GM19328 (cell line): Measurements from ENCODE around the gene AHRR.
"Not testable (repeated sequence)": the region's sequence is repeated elsewhere in the genome, so short reads cannot be mapped to it uniquely, and the experiment has no call there.

Experiments
- ATAC-seq: cut with Tn5 transposase; IDR thresholded peaks from one replicate; pipeline ENCODE4 v1.9.1; 2021; ENCODE audit warnings: mild to moderate bottlenecking, moderate library complexity; ENCODE audit not compliant: unreplicated experiment

Gene AHRR

DNA sequence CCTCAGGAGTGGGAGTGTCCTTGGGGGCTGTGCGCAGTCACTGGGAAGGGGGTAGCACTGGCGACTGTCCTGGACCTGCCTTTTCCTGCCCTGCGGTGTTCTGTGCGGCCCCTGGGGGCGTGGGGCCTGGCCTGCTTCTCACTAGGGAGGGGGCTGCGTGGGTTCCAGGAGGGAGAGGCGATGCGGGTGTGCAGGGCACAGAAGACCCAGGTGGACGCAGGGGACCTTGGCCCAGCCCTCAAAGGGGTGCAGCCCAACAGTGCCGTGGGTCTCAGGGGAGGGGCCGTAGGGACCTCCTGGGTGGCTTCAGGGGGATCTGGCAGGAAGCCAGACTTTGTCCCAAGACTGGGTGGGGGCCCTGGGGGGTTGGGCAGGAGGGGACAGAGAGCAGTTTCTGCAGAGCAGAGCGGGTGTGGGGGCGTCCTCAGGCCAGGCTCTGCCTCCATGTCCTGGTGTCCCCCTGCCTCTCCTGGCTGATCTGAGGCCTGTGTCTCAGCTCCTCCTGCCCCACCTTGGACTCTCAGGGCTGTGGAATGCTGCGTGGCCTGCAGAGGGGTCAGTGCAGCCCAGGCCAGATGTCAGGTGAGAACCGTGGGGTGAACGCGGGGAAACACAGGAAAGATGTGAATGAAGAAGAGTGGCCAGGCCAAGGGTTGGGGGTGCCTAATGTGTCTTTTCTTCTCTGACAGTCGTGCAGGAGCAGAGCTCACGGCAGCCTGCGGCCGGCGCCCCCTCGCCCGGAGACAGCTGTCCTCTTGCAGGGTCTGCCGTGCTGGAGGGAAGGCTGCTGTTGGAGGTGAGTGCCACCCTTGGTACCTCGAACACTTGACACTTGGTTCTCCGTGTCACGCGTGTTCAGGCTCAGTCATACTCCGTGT lies 54.6 kb downstream of the AHRR start:
- no peak for ATAC-seq

DNA sequence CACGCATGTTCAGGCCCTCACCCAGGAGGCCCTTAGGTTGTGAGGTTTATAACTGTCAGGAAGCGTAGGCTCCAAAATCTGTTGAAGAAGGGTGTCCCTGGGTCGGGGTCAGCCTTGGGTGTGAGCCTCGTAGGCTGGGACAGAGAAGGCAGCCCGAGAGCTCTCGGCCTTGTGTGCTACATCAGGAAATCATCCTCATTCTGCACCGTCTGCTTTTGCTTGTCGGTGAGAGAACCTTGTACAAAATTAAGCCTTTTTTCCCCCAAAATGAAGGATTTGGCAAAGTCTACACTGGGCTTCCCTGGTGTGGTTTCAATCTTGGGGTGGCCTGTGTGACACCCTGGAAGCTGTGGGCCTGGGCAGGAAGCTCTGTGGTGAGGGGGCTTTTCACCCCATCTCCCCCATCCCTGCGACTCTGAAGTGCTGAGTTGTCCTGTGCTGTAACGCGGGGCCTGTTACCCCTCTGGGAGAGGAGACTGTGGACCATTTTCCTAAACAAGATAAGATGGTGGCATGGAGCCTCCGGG lies 55.3 kb downstream of the AHRR start:
- ATAC-seq, result no peak

DNA sequence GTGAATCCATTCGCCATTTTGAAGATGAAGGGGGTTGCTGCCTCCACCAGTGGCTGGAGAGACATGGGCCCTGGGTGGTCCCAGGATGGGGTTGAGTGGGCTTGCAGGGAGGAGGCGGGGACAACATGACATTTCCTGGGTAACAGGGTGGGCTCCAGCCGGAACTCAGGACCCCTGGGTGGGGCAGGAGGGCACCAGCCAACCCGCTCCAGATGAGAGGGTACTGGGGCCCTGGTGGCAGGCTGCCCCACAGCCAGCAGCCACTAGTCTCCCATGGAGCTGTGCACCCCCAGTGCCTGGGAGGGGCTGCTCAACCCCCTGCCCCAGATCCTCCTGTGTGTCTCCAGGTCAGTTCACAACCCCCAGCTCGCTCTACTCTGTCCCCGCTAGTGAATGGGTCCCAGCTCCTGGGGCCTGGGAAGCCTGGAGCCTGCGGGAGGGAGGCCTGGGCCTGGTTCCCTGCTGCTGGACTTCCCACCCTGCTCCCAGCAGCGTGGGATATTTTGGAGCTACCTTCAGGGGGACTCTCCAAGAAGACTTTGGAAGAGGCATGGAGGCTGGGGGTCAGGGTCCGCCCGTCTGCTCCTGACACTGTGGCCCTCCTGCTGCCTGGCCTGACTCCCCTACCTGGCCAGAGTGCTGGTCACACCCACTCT lies 55.9 kb downstream of the AHRR start:
- no peak for ATAC-seq

DNA sequence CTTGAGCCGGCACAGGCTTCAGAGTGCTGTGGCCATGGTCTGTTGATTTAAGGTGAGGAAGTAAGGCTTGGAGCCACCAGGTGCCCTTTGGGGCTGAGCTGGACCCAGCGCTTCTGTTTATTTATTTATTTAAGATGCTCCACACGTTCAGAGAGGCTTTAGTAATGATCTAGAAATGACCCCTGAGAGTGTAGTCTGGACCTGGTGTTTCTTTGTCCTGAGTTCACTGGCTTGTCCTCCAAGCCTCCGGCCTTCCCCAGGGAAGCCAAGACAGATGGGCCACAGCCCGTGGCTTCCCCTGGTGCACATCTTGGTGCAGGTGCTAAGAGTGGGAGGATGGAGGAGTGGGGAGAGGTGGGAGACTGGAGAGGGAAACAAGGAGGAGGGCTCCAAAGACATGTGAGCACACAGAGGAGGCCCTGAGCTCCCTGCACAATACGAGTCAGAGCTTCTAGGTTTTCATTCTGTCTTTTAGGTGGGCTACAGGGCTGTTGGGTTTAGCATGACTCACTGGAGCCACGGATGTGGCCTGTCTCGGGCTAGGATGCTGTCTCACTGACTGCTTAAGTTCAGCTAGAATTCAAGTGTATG lies 56.9 kb downstream of the AHRR start:
- ATAC-seq, result no peak

DNA sequence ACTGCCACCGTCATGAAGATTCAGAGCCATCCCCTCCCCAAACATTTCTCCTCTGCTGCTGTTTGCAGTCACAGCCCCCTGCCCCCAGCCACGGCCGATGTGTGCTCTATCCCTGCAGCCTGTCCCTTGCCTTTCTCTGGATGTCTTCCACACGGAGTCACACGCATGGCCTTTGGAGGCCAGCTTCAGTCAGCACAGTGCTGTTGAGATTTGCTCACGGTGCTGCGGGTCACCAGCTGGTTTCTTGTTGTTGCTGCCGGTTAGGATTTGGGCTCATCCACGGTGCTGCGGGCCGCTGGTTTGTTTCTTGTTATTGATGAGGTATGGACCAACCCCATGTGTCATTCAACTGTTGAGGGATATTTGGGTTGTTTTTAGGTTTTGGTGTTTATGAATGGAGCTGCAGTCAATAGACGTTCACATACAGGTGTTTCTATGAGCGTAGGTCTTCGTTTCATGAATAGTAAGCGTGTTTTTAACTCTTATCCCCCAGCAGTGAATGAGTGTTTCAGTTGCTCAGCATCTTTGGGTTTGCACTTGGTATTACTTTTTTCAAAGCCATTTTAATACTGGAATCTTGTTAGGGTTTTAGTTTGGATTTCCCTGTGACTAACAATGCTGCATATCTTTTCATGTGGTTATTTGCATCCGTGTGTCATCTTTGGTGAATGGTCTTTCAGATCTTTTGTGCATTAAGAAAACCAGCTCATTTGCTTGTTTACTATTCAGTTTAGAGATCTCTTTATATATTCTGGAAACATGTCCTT lies 57.6 kb downstream of the AHRR start:
- no peak for ATAC-seq

DNA sequence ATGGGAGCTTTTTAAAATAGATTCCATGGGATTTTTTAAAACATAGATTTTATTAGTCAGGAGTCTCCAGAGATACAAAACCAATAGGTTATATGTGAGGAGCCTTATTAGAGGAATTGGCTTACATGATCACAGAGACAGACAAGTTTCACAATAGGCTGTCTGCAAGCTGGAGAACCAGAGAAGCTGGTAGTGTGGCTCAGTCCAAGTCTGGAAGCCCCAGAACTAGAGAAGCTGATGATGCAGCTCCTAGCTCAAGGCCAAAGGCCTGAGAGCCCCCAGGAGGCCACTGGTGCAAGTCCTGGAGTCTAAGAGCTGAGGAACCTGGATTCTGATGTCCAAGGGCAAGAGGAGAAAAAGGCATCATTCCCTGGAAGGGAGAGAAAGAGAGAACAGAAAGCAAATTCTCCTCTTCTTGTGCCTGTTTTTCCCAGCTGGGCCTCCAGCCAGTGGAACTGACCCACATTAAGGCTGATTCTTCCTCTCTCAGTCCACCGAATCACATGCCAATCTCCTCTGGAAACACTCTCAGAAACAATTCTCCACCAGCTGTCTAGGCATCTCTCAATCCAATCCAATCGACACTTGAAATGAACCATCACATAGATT lies 59.3 kb downstream of the AHRR start:
- no peak for ATAC-seq

DNA sequence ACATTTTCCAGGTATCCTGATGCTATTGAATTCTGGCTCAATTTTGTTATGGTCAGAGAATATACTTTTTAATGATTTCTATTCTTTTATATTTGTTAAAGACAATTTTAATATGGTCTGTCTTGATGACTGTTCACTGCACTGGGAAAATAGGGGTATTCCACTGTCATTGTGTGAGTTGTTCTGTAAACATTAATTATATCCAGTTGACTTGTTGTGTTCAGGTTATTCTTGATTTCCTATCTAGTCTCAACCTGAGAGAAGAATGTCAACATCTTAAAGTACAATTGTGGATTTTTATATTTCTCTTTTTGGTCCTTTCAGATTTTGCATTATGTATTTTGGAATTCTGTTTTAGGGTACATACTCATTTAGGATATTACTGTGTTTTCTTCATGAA lies 61.6 kb downstream of the AHRR start:
- ATAC-seq, result no peak

DNA sequence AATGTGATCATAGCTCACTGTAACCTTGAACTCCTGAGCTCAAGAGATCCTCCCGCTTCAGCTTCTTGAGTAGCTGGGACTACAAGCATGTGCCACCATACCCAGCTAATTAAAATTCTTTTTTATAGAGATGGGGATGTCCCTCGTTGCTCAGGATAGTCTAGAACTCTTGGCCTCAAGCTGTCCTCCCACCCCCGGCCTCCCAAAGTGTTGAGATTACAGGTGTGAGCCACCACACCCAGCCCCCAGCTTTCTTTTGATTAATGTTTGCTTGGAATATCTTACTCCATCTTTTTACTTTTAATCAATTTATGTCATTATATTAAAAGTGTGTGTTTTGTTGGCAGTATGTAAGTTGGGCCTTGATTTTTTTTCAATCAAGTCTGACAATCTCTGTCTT lies 62.1 kb downstream of the AHRR start:
- no peak for ATAC-seq

DNA sequence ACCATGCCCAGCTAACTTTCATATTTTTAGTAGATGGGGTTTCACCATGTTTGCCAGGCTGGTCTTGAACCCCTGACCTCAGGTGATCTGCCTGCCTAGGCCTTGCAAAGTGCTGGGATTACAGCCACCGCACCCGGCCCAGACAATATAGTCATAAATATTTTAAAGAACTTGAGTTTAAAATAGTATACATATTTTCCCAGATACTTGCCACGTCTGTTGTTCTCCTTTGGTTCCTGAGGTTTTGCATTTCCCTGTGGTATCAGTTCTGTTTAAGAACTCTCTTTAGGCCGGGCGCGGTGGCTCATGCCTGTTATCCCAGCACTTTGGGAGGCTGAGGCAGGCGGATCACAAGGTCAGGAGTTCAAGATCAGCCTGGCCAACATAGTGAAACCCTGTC lies 63.1 kb downstream of the AHRR start:
- ATAC-seq, result not testable (repeated sequence)

DNA sequence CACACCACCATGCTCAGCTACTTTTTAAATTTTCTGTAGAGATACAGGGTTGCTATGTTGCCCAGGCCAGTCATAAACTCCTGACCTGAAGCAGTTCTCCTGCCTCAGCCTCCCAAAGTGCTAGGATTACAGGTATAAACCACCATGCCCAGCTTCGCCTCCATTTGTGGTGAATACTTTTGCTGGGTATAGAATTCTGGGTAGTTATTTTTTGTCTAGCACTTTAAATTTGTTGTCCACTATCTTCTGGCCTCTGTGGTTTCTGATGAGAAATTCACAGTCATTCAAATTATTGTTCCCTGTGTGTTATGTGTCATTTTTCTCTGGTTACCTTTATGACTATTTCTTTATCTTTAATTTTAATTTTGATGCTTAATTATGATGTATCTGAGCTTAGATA lies 63.8 kb downstream of the AHRR start:
- no peak for ATAC-seq

DNA sequence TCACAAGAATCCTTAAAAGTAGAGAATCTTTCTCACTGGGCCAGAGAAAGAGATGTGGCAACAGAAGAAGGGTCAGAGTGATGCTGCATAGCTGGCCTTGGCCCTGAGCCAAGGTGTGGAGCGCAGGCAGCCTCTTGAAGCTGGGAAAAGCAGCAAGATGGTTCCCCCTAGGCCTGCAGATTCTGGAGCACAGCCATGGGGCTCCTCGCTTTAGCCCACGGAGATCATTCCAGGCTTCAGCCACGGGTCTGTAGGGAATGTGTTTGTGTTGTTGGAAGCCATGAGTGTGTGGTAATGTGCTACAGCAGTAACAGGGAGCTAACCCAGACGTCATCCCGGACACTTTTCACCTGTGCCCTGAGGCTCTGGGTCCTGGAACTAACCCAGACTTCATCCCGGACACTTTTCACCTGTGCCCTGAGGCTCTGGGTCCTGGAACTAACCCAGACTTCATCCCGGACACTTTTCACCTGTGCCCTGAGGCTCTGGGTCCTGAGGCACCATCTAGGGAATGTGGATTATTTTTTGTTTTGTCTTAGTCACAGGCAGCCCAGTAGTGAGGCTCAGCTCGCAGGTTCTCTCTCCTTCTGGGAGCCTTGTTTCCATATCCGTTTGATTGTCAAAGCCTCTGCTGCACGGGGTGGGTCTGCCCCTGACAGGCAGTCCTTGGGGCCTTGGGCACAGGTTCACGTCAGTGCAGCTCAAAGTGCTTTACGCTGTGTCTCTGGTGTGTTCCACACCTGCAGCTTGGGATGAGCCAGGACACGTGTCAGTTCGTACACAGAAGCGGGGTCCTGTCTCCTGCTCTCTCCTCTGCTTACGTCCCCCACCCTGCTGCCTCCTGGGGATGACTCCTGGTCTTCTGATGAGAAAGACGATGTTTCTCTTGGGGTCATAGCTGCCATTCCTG lies 65.2 kb downstream of the AHRR start:
- ATAC-seq, result no peak

DNA sequence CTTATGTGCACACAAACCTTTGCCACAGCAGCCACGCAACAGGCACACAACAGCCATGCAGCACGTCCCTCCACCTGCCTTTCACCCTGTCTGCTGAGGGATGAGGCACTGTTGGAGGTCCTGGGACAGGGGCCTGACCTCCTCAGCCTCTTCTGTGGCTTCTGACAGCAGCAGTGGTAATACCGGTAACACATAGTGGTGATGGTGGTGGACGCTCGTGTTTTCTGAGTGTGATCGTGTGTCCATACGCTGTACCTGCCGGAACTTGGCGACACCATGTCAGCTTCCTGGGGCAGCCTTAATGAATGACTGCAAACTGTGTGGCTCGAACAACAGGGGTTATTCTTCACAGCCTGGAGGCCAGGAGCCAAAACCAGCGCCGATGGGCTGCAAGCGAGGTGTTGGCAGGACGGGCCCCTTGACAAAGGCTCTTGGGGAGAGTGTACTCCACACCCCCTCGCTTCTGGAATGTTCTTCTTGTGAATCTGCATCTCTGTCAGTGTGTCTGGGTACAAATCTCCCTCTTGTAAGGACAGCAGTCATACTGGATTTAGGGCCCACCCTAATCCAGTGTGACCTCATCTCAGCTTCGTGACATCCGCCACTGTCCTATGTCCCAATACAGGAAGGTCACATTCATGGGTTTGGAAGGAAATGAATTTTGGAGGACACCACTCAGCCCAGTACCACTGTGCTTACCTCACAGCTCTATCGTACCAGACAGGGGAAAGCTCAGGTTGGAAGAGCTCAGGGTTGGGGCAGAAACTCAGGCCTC lies 66.2 kb downstream of the AHRR start:
- ATAC-seq, result no peak

DNA sequence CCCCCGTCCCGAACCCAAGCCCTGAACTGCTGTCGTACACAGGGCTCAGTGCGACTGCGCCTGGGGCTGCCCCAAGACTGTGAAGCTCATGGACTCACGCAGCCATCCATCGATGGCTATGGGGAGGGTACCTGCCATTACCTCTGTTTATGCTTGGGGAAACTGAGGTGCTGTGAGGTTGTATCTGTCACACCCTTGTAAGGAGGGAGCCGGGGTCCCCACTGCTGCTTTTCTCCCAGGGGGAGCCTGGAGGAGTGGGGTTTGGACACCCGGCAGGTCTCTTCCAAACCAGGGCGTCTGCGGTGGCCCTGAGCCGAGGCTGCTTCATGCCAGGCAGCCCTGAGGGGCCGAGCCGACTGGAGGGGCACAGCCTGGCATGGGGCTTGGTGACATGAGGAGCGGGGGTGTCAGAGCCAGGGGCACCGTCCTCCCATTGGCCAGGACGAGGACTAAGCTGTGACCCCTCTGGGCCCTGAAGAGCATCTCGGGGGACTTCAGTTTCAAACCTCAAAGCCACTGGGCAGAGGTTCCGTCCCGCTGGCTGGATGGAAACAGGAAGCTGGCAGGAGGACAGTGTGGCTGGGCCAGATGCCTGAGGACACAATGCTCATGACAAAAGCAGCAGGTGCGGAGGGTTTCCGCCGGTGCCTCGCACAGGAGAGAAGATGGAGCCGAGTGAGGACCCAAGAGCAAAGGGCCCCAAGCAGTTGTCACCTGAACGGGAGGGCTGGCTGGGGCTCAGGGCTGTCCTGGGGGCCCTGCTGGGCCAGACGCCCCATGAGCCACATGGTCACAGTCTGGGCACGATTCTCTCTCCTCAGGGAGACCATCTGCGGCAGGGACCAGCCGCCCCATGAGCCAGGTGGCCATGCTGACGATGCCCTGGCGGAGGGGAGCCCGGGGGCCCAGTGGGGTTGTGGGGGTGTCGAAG lies 67.0 kb downstream of the AHRR start:
- no peak for ATAC-seq

DNA sequence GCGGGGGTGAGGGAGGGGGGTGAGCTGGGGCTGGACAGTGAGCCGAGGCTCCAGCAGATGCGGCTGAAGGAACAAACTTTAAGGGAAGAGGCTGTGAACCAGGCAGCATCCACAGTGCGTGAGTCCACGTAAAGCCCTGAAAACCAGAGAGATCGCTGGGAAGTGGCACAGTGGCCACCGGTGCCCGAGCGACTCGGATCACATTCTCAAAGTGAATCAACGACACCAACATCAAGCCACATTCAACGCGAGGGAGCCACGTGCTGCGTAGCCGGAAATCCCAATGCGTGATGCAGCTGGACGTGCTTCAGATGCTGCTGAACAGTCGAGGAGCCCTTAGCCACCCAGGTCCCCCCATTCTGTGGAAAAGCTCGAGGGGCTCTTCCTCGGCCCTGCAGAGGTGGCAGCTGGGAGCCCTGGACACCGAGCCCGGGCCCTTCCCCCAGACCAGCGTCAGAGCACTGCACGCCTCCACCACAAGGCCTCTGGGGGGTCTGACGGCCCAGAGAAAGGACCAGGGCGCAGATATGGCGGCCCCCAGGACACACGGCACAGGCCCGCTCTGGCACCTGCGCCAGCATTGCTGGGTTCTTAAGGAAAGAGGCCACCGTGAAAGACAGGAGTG lies 67.8 kb downstream of the AHRR start:
- no peak for ATAC-seq

DNA sequence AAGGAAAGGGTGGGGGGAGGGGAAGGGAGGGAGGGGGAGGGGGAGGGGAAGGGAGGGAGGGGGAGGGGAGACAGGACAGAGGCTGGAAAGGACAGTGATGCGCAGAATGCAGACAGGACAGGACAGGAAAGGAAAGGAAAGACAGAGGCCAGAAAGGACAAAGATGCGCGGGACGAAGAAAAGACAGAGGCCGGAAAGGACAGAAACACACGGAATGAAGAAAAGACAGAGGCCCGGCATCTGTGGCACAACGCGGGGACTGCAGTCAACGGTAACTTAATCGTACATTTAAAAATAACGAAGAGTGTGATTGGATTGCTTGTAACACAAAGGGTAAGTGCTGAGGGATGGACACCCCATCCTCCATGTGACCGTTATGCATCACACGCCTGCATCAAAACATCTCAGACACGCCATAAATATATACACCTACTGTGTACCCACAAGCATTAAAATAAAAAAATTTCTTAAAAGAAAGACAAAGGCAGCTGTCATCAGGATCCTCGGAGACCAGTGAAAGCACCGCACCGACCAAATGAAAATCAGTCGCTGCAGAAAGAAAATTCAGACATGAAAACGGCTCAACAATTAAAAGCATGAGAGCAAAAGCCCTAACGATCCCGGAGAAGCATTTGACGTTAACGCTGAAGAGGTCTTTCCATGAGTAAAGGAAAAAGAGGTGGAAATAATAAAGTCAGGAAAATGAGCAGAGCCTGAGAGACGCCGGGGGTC lies 68.5 kb downstream of the AHRR start:
- ATAC-seq, result no peak

DNA sequence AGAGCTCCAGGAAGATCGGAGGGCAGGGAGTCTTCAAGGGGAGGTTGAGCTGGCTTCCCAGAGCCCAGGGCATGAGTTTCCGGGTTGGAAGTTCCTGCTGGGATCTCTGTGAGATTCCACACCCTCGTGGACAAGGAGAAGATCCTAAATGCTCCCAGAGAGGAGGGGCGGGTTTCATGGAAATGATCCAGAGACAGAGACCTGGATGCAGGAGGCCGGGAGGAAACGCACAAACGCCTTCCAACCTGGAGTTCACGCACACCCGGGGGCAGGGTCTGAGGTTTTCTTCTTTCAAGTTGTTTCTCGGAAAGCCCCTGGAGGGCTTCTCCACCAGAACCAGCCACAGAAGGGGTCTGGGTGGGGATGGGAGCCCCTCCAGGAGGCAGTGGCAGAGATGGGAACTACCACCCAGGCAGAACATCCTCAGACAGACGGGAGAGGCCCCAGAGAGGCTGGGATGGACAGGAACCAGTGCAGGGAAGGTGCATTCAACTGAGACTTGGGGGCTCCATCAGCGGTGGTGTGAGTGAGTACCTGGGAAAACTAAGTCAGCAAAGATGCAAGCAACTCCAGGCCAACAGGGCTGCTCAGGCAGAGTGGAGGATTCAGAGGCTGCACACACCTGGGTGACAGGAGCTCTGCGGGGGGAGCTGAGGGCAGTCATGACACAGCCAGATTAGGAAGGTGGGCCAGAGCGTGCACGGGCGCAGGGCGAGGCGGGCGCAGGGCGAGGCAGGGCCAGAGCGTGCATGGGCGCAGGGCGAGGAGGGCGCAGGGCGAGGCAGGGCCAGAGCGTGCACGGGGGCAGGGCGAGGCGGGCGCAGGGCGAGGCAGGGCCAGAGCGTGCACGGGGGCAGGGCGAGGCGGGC lies 69.3 kb downstream of the AHRR start:
- no peak for ATAC-seq
